Left lung (tissue), 10 donors: Measurements from ENCODE around the gene SMPDL3A. TPM values are rescaled to one million over a fixed set of nuclear protein-coding genes. Genes with fewer than 3 reads are reported as not detected.

Experiments
- ATAC-seq: fragments of 200-7000 bp; cut with Tn5 transposase; one replicate; pipeline ENCODE4 v1.9.1; 2020; ENCODE audit warnings: moderate library complexity
- DNase-seq, 4 donors: peaks; one replicate each; pipeline ENCODE4 v3.0.0-alpha.2; 2013 to 2020
- H3K27ac ChIP-seq, 2 donors: fragments of 200-600 bp; sonication (generic) in 1 of 2; one replicate each; pipeline versions ENCODE4 v1.5.0 to v1.8.0; 2020 to 2021
- H3K27me3 ChIP-seq, 2 donors: fragments of 200-600 bp; sonication (generic) in 1 of 2; one replicate each; pipeline versions ENCODE4 v1.5.0 to v1.8.0; 2020 to 2021
- H3K36me3 ChIP-seq, 2 donors: fragments of 200-600 bp; sonication (generic) in 1 of 2; one replicate each; pipeline versions ENCODE4 v1.5.0 to v1.8.0; 2020 to 2021
- H3K4me1 ChIP-seq, 2 donors: fragments of 200-600 bp; one replicate each; pipeline ENCODE4 v1.8.0; 2021
- H3K4me3 ChIP-seq, 2 donors: fragments of 200-600 bp; sonication (generic) in 1 of 2; one replicate each; pipeline versions ENCODE4 v1.5.0 to v1.8.0; 2020 to 2021; ENCODE audit warnings: mild to moderate bottlenecking in 1 of 2
- H3K9me3 ChIP-seq, 2 donors: fragments of 200-600 bp; sonication (generic) in 1 of 2; one replicate each; pipeline versions ENCODE4 v1.5.0 to v1.8.0; 2020 to 2021
- intact Hi-C, 2 donors: fragments of 100-400 bp; cut with DNase I; formaldehyde crosslinking; loops; one replicate each; pipeline versions ENCODE4 v1.11.2 to v1.14.2; 2022
- polyA plus RNA-seq, 6 donors: library from polyadenylated mRNA; unstranded; fragments of 120-200 nt; gene quantifications; one replicate each; pipeline ENCODE4 v1.2.1, GENCODE V29; 2013; ENCODE audit not compliant: insufficient read length in 6 of 6
- total RNA-seq, 2 donors: library from RNA; stranded (reverse); fragmentation: NEBNext Ultra II Directional; extraction: Animal tissue kit (Norgen Biotek cat#: 25700); gene quantifications; one replicate each; pipeline ENCODE4 v1.2.1, GENCODE V29; 2021
- TF ChIP-seq, protein P1 (sequence below), 2 donors: fragments of 200-600 bp; sonication (generic) in 1 of 2; IDR thresholded peaks; one replicate each; pipeline versions ENCODE4 v1.5.0 to v1.8.0; 2021; ENCODE audit warnings: antibody characterized with exemption in 2 of 2
- donor health status: DM: no; HTN: yes; CAD: no.
- donor health status: DM: no; HTN: no; CAD: no.

The SMPDL3A gene
- total and polyA plus RNA-seq, 8 donors: 27.4 to 56.4 (median 42.3) TPM

GRCh38 chr6:122818866-122819265 is 29.8 kb downstream of the SMPDL3A start:
- TF ChIP-seq, protein P1, sequence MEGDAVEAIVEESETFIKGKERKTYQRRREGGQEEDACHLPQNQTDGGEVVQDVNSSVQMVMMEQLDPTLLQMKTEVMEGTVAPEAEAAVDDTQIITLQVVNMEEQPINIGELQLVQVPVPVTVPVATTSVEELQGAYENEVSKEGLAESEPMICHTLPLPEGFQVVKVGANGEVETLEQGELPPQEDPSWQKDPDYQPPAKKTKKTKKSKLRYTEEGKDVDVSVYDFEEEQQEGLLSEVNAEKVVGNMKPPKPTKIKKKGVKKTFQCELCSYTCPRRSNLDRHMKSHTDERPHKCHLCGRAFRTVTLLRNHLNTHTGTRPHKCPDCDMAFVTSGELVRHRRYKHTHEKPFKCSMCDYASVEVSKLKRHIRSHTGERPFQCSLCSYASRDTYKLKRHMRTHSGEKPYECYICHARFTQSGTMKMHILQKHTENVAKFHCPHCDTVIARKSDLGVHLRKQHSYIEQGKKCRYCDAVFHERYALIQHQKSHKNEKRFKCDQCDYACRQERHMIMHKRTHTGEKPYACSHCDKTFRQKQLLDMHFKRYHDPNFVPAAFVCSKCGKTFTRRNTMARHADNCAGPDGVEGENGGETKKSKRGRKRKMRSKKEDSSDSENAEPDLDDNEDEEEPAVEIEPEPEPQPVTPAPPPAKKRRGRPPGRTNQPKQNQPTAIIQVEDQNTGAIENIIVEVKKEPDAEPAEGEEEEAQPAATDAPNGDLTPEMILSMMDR (IDR thresholded peaks at IDR 0.05): no peak
- no peak overlapping the region for H3K27ac ChIP-seq
- H3K4me1 ChIP-seq: no peaks in the 10 kb centered on the region
- no peaks in the 10 kb centered on the region for H3K9me3 ChIP-seq
- no peak for DNase-seq
- intact Hi-C loops: no loop called here
- no peaks in the 10 kb centered on the region for H3K36me3 ChIP-seq
- no peaks in the 10 kb centered on the region for H3K27me3 ChIP-seq
- H3K4me3 ChIP-seq: no peak overlapping the region
- no peak for ATAC-seq

DNA sequence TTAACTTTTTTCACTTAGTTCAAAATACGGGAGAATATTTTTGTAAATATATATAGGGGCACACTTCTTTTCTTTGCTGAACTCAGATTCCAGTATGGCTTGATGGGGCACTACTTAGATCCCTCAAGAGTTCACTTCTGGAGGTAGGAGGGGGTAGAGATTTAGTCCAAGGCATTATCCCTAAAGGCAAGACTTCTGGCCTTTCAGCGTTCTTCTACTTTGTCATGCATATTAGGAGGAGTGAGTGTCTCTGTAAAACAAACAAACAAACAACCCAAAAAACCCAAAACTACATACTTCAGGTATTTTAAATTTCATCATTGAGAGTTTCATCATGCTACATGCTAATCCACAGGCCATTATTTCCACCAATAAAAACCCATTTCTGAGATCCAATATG is 32.0 kb downstream of the SMPDL3A start:
- no peak for ATAC-seq
- intact Hi-C loops: no loop called here
- TF ChIP-seq, protein P1 (IDR thresholded peaks at IDR 0.05): no peak

DNA sequence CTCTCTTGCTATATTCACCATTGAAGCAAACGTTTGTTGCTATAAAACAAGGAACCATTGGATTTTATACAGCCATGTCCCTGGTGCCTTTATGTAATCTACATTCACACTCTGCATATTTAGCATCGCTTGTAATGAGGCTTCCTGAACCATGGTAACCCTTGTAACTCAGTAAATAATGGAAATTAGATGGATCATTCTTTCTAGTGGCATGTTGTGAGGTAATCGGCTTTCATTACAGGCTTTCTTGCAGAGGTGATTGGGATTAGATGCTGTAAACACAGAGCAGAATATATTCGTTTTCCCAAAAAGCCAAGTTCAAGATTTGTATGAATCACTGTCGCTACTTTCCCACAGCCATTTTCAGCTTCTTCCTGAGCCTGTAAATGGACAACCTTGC is 36.1 kb downstream of the SMPDL3A start:
- DNase-seq: no peak
- TF ChIP-seq, protein P1 (IDR thresholded peaks at IDR 0.05): no peak

More for the DNA sequence above, 32.0 kb downstream of the SMPDL3A start:
- Histone ChIP-seq H3K4me1 (no peaks in the 10 kb centered on the region), H3K36me3 (no peaks in the 10 kb centered on the region), H3K9me3 (no peaks in the 10 kb centered on the region), H3K4me3 (no peak overlapping the region), H3K27ac (no peak overlapping the region), H3K27me3 (no peaks in the 10 kb centered on the region)
- DNase-seq: no peak

DNA sequence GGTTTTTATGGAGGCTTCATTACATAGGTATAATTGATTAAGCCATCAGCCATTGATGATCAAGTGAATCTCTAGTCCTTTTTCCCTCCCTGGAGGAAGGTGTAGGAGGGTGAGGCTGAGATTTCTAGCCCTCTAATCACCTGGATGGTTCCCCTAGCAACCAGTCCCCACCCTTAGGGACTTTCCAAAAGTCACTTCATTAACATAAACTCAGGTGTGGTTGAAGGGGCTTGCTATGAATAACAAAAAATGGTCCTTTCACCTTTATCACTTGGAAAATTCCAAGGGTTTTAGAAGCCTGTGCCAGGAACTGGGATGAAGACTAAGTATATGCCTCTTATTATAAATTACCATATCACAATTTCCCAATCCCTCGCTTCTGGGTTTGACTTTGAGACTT is 40.4 kb downstream of the SMPDL3A start:
- H3K4me1 ChIP-seq: no peaks in the 10 kb centered on the region
- H3K4me3 ChIP-seq: no peak overlapping the region
- H3K27ac ChIP-seq: no peak overlapping the region
- TF ChIP-seq, protein P1 (IDR thresholded peaks at IDR 0.05): no peak
- intact Hi-C loops: no loop called here
- no peaks in the 10 kb centered on the region for H3K9me3 ChIP-seq
- H3K27me3 ChIP-seq: no peaks in the 10 kb centered on the region
- ATAC-seq: no peak
- H3K36me3 ChIP-seq: no peaks in the 10 kb centered on the region
- no peak for DNase-seq

More for the DNA sequence above, 36.1 kb downstream of the SMPDL3A start:
- intact Hi-C loops: no loop called here
- Histone ChIP-seq H3K4me3 (no peak overlapping the region), H3K27ac (no peak overlapping the region), H3K4me1 (no peaks in the 10 kb centered on the region), H3K27me3 (no peaks in the 10 kb centered on the region), H3K9me3 (no peaks in the 10 kb centered on the region), H3K36me3 (no peaks in the 10 kb centered on the region)
- ATAC-seq: no peak

DNA sequence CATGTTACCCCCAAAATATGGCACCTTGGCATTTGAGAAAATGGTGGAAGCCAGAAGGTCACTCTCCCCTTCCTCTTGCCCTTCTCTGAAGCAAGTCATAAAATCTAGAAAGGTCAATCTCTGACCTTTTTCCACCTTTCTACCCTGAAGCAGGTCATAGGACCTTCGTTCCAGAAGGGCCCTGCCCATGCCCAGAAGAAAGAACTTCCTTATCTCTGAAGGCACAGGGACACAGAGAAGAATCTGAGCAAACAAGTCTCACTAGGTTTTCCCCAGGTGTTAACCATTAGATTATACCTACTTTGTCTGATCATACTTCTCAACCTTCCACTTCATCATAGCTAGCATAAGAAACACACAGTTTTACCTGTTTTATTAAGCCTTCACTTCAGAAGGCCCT is 42.5 kb downstream of the SMPDL3A start:
- Histone ChIP-seq H3K36me3 (no peaks in the 10 kb centered on the region), H3K27ac (no peak overlapping the region), H3K4me3 (no peak overlapping the region), H3K4me1 (no peaks in the 10 kb centered on the region), H3K27me3 (no peaks in the 10 kb centered on the region), H3K9me3 (no peaks in the 10 kb centered on the region)
- TF ChIP-seq, protein P1 (IDR thresholded peaks at IDR 0.05): no peak
- ATAC-seq (no peak), DNase-seq (no peak)
- intact Hi-C loops: no loop called here
